Neural cell (in vitro differentiated cells): ENCODE results near the gene SPZ1.

Experiments
- EP300 ChIP-seq: fragments of 450-650 bp; conservative IDR thresholded peaks from 2 replicates; pipeline ENCODE4 v1.6.1; 2014; ENCODE audit warnings: antibody characterized with exemption, mild to moderate bottlenecking, moderate library complexity; ENCODE audit not compliant: poor library complexity, severe bottlenecking
- EZH2 ChIP-seq: fragments of 200-600, 300-800 bp; shearing (Covaris generic), sonication (generic); IDR thresholded peaks from 2 replicates; pipeline ENCODE4 v1.6.1; 2014; ENCODE audit warnings: antibody characterized with exemption, low read length, borderline replicate concordance, mild to moderate bottlenecking; ENCODE audit not compliant: insufficient read depth, poor library complexity, severe bottlenecking
- MXI1 ChIP-seq: fragments of 450-650 bp; conservative IDR thresholded peaks from 2 replicates; pipeline ENCODE4 v1.6.1; 2014; ENCODE audit warnings: antibody characterized with exemption, mild to moderate bottlenecking; ENCODE audit not compliant: poor library complexity, severe bottlenecking
- POLR2AphosphoS5 ChIP-seq: IDR thresholded peaks from 2 replicates; pipeline ENCODE4 v1.6.1; 2012
- RAD21 ChIP-seq: fragments of 450-650 bp; conservative IDR thresholded peaks from 2 replicates; pipeline ENCODE4 v1.6.1; 2014; ENCODE audit warnings: antibody characterized with exemption, mild to moderate bottlenecking, moderate library complexity
- REST ChIP-seq: IDR thresholded peaks from 2 replicates; pipeline ENCODE4 v1.6.1; 2012; ENCODE audit warnings: borderline replicate concordance
- SMC3 ChIP-seq: fragments of 450-650 bp; conservative IDR thresholded peaks from 2 replicates; pipeline ENCODE4 v1.6.1; 2014; ENCODE audit warnings: antibody characterized with exemption, mild to moderate bottlenecking, moderate library complexity; ENCODE audit not compliant: poor library complexity
- TAF1 ChIP-seq: IDR thresholded peaks from 2 replicates; pipeline ENCODE4 v1.6.1; 2012; ENCODE audit warnings: low read depth
- TF ChIP-seq, protein P1 (sequence below): fragments of 450-650 bp; IDR thresholded peaks from 2 replicates; pipeline ENCODE4 v1.5.1; 2014; ENCODE audit warnings: antibody characterized with exemption, mild to moderate bottlenecking, moderate library complexity; ENCODE audit not compliant: poor library complexity, severe bottlenecking

- TF ChIP-seq, protein P1, sequence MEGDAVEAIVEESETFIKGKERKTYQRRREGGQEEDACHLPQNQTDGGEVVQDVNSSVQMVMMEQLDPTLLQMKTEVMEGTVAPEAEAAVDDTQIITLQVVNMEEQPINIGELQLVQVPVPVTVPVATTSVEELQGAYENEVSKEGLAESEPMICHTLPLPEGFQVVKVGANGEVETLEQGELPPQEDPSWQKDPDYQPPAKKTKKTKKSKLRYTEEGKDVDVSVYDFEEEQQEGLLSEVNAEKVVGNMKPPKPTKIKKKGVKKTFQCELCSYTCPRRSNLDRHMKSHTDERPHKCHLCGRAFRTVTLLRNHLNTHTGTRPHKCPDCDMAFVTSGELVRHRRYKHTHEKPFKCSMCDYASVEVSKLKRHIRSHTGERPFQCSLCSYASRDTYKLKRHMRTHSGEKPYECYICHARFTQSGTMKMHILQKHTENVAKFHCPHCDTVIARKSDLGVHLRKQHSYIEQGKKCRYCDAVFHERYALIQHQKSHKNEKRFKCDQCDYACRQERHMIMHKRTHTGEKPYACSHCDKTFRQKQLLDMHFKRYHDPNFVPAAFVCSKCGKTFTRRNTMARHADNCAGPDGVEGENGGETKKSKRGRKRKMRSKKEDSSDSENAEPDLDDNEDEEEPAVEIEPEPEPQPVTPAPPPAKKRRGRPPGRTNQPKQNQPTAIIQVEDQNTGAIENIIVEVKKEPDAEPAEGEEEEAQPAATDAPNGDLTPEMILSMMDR, result no peak
- TF ChIP-seq POLR2AphosphoS5 (no peak), MXI1 (no peak), TAF1 (no peak), SMC3 (no peak), REST (no peak), EZH2 (no peak), EP300 (no peak), RAD21 (no peak)
These were observed 49.7 kb downstream of the SPZ1 start for GRCh38 chr5:80369521-80369920.
